IMR-90 (cell line): ENCODE measurements around the gene EGF.

Source experiments
- CEBPB ChIP-seq: IDR thresholded peaks from 2 replicates; pipeline ENCODE4 v1.6.1; 2012; ENCODE audit warnings: low read depth, low read length, improper control_type of control experiment
- MAFK ChIP-seq: IDR thresholded peaks from 2 replicates; pipeline ENCODE4 v1.6.1; 2012; ENCODE audit warnings: low read depth, low read length, improper control_type of control experiment
- POLR2A ChIP-seq: IDR thresholded peaks from 2 replicates; pipeline ENCODE4 v1.6.1; 2012; ENCODE audit warnings: mild to moderate bottlenecking, low read depth, low read length
- RFX5 ChIP-seq: IDR thresholded peaks from 2 replicates; pipeline ENCODE4 v1.8.0; 2012; ENCODE audit warnings: low read depth, mild to moderate bottlenecking, low read length, moderate library complexity
- TF ChIP-seq, protein P1 (sequence below): conservative IDR thresholded peaks from 2 replicates; pipeline ENCODE4 v1.5.1; 2012; ENCODE audit warnings: mild to moderate bottlenecking, low read depth, low read length, improper control_type of control experiment

GRCh38 chr4:110032603-110033002, 119.9 kb downstream of the EGF start:
- TF ChIP-seq RFX5 (no peak), MAFK (no peak), POLR2A (no peak), CEBPB (no peak)
- TF ChIP-seq, protein P1, sequence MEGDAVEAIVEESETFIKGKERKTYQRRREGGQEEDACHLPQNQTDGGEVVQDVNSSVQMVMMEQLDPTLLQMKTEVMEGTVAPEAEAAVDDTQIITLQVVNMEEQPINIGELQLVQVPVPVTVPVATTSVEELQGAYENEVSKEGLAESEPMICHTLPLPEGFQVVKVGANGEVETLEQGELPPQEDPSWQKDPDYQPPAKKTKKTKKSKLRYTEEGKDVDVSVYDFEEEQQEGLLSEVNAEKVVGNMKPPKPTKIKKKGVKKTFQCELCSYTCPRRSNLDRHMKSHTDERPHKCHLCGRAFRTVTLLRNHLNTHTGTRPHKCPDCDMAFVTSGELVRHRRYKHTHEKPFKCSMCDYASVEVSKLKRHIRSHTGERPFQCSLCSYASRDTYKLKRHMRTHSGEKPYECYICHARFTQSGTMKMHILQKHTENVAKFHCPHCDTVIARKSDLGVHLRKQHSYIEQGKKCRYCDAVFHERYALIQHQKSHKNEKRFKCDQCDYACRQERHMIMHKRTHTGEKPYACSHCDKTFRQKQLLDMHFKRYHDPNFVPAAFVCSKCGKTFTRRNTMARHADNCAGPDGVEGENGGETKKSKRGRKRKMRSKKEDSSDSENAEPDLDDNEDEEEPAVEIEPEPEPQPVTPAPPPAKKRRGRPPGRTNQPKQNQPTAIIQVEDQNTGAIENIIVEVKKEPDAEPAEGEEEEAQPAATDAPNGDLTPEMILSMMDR, result no peak
